HG03108 (cell line): ENCODE measurements around the gene TRPM3.
A peak's percentile ranks its signal among the peaks of the same experiment; 100 is the strongest.

ENCODE experiments used
- ATAC-seq: cut with Tn5 transposase; IDR thresholded peaks from one replicate; pipeline ENCODE4 v1.9.1; 2021; ENCODE audit warnings: moderate library complexity; ENCODE audit not compliant: unreplicated experiment

The TRPM3 gene

GRCh38 chr9:70835323-70835722, 286.1 kb downstream of the TRPM3 start:
- no peak for ATAC-seq

- no peak for ATAC-seq
Observed at GRCh38 chr9:70832492-70832891, 288.9 kb downstream of the TRPM3 start.

- ATAC-seq: no peak
Observed at GRCh38 chr9:70830618-70831017, 290.8 kb downstream of the TRPM3 start.

GRCh38 chr9:70829591-70830265, 291.7 kb downstream of the TRPM3 start:
- no peak for ATAC-seq

GRCh38 chr9:70826562-70826961, 294.9 kb downstream of the TRPM3 start:
- ATAC-seq: no peak

- ATAC-seq: no peak
Observed at GRCh38 chr9:70823284-70823683, 298.1 kb downstream of the TRPM3 start.

- no peak for ATAC-seq
Observed at GRCh38 chr9:70817311-70817710, 304.1 kb downstream of the TRPM3 start.

- ATAC-seq: no peak
Observed at GRCh38 chr9:70816891-70817290, 304.5 kb downstream of the TRPM3 start.

GRCh38 chr9:70816316-70816715, 305.1 kb downstream of the TRPM3 start:
- ATAC-seq: no peak

GRCh38 chr9:70814597-70814996, 306.8 kb downstream of the TRPM3 start:
- no peak for ATAC-seq

GRCh38 chr9:70813141-70813540, 308.3 kb downstream of the TRPM3 start:
- no peak for ATAC-seq

- peak; percentile 59 for ATAC-seq
Observed at GRCh38 chr9:70811638-70812037, 309.8 kb downstream of the TRPM3 start.

- no peak for ATAC-seq
Observed at GRCh38 chr9:70806875-70807274, 314.5 kb downstream of the TRPM3 start.

GRCh38 chr9:70805949-70806348, 315.5 kb downstream of the TRPM3 start:
- no peak for ATAC-seq

- ATAC-seq: no peak
Observed at GRCh38 chr9:70802758-70803436, 318.5 kb downstream of the TRPM3 start.

GRCh38 chr9:70802206-70802605, 319.2 kb downstream of the TRPM3 start:
- ATAC-seq: no peak

GRCh38 chr9:70801181-70801829, 320.1 kb downstream of the TRPM3 start:
- ATAC-seq: no peak

- no peak for ATAC-seq
Observed at GRCh38 chr9:70798018-70798417, 323.4 kb downstream of the TRPM3 start.

- ATAC-seq: no peak
Observed at GRCh38 chr9:70795841-70796240, 325.6 kb downstream of the TRPM3 start.

GRCh38 chr9:70792796-70793195, 328.6 kb downstream of the TRPM3 start:
- no peak for ATAC-seq

- no peak for ATAC-seq
Observed at GRCh38 chr9:70791936-70792335, 329.5 kb downstream of the TRPM3 start.

GRCh38 chr9:70789086-70789485, 332.3 kb downstream of the TRPM3 start:
- no peak for ATAC-seq
